GM18520 (cell line): ENCODE measurements around the gene PCDH7.

Experiments
- ATAC-seq: cut with Tn5 transposase; IDR thresholded peaks from one replicate; pipeline ENCODE4 v1.9.1; 2021; ENCODE audit not compliant: unreplicated experiment

Gene PCDH7

GRCh38 chr4:30776921-30777415, 56.8 kb downstream of the PCDH7 start:
- no peak for ATAC-seq
